H7 (cell line): ENCODE measurements around the gene PRSS38. TPM values are rescaled to one million over a fixed set of nuclear protein-coding genes. Genes with fewer than 3 reads are reported as not detected.

Source experiments
- total RNA-seq: library from RNA; depleted of rRNA; stranded (reverse); fragments of >200 nt; shearing (Covaris generic); gene quantifications from 2 replicates; pipeline ENCODE4 v1.2.3, GENCODE V29; 2014; rRNA removed

PRSS38 gene
- total RNA-seq, 1 experiment from 2014 or later: not detected

Other genes starting within 250 kb of the PRSS38 start
- gene JMJD4, start 80.4 kb upstream of the PRSS38 start, total RNA-seq: 45.3 and 54.4 TPM in 2 replicates
- 122 and 123 TPM in 2 replicates for gene SNAP47, start 80.2 kb upstream of the PRSS38 start, total RNA-seq
- 3.2 and 4.0 TPM in 2 replicates for gene WNT9A, start 132.3 kb downstream of the PRSS38 start, total RNA-seq
- 0.31 and 0.33 TPM in 2 replicates for gene WNT3A, start 191.3 kb downstream of the PRSS38 start, total RNA-seq